HG03558 (cell line): Measurements from ENCODE around the gene NPHS1.

ENCODE experiments used
- ATAC-seq: cut with Tn5 transposase; IDR thresholded peaks from one replicate; pipeline ENCODE4 v1.9.1; 2021; ENCODE audit warnings: moderate number of reproducible peaks; ENCODE audit not compliant: unreplicated experiment; ENCODE audit errors: extremely low read depth

The NPHS1 gene

GRCh38 chr19:35777086-35777841 is 75.0 kb downstream of the NPHS1 start:
- no peak for ATAC-seq

GRCh38 chr19:35776102-35776788 is 76.1 kb downstream of the NPHS1 start:
- no peak for ATAC-seq
